HG02885 (cell line): ENCODE measurements around the gene FAM240B.
A peak's percentile ranks its signal among the peaks of the same experiment; 100 is the strongest.

Experiments
- ATAC-seq: cut with Tn5 transposase; IDR thresholded peaks from one replicate; pipeline ENCODE4 v1.9.1; 2021; ENCODE audit warnings: mild to moderate bottlenecking; ENCODE audit not compliant: unreplicated experiment, poor library complexity

The FAM240B gene

DNA sequence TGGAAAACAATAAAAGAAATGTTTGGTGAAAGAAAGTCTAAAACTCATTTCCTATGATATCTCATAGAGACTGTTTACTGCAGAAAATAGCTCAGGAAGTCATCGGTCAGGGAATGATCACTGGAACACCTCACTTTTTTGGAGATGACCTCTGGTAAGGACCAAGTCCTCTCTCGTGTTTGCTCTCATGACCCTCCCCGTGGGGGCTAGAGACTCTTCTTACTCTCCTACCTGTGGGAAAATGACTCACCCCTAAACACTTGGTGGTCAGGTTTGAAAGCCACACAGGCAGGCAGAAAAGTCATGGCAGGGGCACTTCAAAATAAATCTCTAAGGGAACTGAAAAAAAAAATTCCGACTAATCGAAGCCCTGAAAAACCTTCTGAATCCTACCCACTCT, 48.2 kb downstream of the FAM240B start:
- peak; percentile 51 for ATAC-seq

DNA sequence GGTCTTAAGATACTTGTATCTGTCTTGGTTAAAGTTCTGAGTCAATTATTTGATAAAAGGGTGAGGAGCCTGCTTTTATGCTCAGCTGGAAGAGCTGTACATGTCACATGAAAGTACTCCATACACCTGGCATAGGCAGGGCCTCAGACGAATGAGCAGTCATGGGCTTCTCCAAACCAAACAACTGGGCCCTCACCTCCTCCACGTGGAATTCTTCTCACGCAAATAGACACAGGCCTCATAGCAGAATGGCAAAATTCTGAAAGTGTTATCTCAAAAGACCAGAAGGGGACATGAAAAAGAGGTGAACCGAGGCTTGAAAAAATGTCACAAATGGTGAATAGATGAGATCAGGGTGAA, 48.6 kb downstream of the FAM240B start:
- ATAC-seq = peak; percentile 5

DNA sequence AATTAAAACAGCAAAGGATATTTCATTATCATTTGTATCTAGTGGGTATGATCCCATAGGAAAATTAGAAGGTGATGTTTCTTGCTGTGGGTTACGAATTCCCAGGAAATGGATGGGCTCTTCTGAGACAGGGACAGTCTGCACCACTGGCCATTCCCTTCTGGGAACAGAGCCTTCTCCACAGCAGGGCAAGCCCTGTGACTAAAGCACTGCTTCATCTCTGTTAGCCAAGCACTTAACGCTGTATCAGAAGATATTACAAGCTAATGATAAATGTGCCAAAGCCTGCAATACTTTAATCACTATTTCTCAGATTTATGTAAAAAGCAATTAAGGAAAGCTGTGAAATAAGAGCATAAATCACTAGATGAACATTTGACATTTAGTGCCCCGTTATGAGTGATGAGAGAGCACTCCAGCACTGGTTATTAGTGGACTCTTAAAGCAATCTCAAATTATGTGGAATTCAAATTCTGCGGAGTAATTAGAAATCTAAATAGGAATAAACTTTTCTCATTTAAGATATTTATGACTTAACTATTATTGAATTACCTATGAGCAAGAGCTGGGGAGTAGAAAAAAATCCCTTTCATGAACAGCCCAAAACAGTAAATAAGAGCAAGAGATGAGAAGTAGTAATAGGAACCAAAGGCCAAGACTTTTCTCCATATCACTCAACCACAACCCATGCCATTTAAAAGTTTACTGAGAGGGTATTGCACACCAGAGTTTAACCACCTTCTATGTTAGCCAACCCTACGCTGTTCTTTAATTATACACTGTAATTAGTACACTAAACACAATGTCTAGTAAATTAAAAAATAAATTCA, 49.2 kb downstream of the FAM240B start:
- ATAC-seq = no peak

DNA sequence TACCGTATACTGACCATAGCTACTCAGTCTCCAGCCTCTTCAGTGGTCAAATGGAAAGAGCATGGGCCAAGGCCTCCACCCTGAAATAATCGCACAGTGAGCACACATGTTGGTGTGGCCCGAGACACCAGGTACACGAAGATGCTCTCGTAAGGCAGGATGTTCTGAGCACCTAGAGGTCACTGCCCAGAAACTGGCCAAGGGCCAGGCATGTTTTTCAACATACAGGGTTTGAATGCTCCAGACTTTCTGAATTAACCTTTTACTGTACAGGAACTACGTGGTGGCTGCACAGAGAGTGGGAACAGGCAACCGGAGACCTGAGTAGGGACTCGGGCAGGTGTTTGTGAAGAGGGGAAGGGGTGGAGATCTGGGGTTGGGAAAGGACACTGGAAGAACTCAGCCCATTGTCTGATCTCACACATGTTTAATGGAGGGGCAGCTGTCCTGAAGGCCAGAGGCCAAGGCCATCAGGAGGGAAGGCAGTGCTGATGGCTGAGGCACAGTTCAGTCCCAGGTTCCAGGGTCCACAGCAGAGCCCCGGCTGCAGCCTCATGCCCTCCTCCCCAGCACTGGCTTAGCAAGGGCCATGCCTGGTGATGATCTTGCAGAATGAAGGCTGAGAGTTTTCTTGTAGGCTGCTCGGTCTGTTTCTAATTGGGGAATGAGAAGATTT, 51.0 kb downstream of the FAM240B start:
- no peak for ATAC-seq

DNA sequence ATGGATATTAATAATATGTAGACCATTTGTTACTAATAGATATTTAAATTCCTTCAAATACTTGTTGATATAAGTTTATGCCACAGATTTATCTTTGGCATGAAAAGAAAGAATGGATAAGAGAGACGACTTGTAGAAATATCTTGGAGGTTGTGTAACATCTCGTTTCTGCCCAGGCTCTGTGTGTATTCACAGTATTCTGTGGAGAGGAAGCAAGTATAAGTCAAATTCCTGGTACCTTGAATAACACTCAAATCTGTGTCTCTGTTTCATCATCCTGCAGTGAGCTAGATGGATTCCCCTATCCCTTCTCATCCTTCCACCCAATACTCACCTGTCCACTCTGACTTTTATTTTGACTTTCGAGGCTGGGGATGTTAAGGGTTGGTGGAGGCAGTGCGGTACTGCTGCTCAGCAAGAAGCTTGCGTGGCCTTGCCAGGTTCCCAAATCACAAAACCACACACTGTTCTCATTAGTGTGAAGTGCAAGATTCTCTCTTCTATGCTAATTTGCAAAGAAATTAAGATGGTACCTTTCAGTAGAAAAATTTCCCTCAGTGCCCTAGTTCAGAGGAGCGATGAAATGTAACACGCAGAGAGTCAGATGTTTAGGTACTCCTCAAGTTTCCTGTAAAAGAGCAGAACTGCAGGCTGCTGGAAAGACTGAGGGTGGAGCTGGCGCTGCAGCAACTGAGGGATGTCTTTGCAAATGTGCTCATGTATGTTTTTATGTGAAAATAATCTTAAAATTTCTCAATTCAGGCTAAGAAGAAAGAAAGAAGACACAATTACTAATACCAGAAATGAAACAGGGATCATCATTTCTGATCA, 57.0 kb downstream of the FAM240B start:
- ATAC-seq = no peak

DNA sequence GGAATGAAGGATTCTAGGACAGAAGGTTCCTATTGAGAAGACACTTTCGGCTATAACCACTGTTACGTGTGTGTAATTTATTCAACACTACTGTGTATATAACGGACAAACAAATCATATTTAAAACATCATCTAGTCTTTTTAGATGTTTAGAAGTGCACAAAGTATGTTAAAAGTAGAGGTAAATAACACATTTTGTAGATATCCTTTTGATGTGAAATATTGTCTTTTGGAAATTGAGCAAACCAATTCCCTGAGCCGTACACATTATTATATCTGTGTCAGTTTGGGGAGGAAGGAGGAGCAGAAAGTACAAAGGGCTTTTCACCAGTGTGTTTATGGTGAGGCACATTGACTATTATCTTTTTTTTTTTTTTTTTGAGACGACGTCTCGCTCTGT, 60.4 kb downstream of the FAM240B start:
- ATAC-seq = no peak

DNA sequence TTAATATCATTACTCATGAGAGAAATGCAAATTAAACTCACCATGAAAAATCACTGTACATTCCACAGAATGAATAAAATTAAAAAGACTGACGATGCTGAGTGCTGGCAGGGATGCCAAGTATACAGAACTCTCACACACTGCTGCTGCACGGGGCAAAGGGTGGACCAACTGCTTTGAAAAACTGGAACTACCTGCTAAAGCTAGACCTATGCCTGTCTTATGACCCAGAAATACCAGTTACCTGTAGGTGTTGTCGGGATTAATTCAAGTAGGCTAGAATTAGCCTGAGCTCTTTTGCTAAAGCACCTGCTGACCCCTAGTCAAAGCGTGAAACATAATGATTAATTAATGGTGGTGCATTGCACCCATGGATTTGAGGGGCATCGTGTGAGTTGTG, 63.0 kb downstream of the FAM240B start:
- ATAC-seq = no peak

DNA sequence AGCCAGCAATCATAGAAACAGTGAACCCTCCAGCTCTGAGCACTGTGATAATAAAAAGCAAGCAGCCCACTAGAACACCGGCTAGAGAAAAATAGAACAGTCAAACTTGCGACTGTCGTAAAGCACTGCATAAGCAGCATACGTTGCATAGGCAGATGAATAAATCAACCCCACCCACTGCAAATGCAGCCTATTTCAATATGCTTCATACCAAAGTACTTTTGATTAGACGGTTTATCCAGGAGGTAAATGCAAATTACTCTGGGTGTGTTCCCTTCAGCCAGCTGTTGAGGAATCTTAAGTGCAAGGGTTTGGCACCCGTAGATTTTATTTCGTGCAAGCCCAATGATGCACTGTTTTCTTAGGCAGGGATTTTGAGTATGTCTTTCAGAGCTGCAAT, 67.4 kb downstream of the FAM240B start:
- ATAC-seq = no peak

DNA sequence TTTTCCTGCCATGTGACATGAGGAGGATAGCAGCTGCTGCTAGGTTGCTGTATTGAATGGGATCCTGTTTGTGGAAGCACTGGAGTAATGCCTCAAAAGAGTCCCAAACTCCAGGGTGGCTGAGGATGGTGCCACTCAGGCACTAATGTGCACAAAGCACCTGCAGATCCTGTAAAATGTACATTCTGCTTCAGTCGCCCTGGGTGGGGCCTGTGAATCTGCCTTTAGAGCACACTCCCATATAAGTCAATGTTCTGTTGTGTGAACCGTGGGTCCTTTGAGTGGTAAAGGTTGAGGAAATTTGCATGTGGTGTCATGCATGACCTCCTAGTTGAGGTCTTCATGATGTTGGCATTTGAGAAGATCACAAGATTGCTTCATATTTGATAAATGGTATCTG, 67.9 kb downstream of the FAM240B start:
- ATAC-seq = no peak

DNA sequence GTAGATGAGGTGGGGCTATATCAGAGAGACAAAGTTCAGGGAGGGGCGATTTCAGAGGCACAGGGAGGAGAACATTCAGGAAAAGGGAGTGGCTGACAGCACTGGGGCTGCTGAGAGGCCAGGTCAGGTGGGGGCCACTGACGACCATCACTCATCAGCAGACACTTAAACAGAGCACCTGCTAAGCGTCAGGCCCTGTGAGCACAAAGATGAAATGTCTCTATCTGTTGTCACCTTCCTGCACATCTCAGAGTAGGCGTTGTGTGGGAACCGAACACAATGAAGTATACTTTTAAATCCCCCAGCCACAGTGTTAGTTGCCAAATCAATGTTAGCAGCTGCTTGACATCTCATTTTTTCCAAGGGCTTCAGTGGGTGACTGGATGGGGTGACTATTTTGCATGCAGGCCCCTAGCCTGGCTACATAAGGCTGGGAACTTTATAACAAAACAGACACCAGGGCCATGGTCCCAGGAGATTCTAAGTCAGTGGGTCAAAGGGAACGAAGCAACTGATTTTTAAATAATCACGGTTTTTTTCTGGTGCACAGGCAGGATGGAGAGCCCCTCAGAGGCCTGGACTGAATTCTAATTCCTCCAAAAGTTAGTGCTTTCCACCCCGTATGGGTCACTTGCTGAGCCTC, 68.4 kb downstream of the FAM240B start:
- ATAC-seq = no peak

DNA sequence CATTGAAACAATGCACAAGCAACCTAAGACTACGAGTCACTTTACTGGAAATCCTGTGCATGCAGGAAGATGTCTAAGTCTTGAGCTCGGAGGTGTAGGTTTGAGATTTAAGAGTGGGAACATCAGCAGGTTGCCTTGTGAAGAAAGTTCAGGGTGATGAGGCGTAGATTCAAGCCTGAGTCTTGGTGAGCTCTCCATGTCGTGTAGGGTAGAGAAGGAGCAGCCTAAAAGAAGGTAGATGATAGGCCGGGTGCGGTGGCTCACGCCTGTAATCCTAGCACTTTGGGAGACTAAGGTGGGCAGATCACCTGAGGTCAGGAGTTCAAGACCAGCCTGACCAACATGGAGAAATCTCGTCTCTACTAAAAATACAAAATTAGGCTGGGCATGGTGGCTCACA, 69.4 kb downstream of the FAM240B start:
- no peak for ATAC-seq

DNA sequence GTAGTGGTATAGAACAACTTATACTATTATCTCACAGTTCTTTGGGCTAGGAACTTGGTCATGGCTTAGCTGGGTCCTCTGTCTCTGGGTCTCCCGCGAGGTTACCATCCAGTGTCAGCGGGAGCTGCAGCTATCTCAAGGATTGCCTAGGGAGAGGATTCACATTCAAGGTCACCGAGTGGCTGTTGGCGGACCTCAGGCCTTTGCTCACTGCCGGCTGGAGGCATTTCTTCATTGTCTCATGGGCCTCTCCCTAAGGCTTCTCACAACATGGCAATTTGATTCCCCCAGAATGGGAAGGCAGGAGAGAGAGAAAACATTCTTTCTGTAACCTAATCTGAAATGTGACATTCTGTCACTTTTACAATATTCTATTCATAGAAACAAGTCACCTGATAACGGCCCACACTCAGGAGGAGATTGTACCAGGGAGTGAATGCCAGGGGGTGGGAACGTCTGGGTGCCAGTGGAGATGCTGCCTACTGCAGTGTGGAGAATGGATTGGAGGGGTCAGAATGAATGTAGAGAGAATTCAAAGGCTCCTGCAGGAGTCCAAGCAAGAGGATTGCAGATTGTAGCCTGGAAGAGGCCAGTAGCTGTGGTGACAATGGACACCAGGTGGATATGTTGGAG, 70.1 kb downstream of the FAM240B start:
- ATAC-seq = no peak

DNA sequence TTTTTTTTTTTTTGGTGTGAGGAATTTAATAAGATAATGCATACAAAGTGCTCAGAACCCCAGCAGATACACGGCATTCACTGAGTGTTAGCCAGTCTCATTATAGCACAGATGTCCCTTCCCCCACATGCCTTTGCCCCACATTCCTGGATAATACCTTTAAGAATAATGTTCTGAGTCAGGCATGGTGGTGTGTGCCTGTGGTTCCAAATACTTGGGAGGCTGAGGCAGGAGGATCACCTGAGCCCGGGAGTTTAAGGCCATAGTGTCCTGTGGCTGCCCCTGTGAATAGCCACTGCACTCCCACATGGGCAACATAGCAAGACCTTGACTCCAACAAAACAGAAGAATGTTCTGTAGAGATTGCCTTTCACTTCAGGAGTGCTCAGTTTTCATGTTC, 75.3 kb downstream of the FAM240B start:
- no peak for ATAC-seq
